ENCODE measurements around the gene OTOP2. TPM values are rescaled to one million over a fixed set of nuclear protein-coding genes. Genes with fewer than 3 reads are reported as not detected.

The OTOP2 gene
- total and polyA plus RNA-seq, 9 of the 15 experiments (the other 6 are each of a cell fraction or from before 2014, with no cell fraction given): 0.04 to 0.36 (median 0.14) TPM; not detected in 1

GRCh38 chr17:74923538-74924249, 379 bp upstream of the OTOP2 start (continued):
- TF ChIP-seq PRDM10 (IDR thresholded peaks at IDR 0.05; ENCODE audit: partially characterized antibody) (no peak), ZNF197 (CRISPR knock-in tag; IDR thresholded peaks at IDR 0.05; ENCODE audit: low read depth) (no peak), ZNF518B (CRISPR knock-in tag; IDR thresholded peaks at IDR 0.05) (no peak), KDM5B (IDR thresholded peaks at IDR 0.05; ENCODE audit: insufficient replicate concordance, low read depth, low read length) (peak; percentile 17), ETV6 (IDR thresholded peaks at IDR 0.05; ENCODE audit: borderline replicate concordance in 1 of 2, low read depth in 2 of 2, low read length in 1 of 2) (no peak), ETV6 (CRISPR knock-in tag; IDR thresholded peaks at IDR 0.05; ENCODE audit: borderline replicate concordance) (no peak), ETV1 (tag; conservative IDR thresholded peaks at IDR 0.05; ENCODE audit: low read depth) (no peak), MTA2 (IDR thresholded peaks at IDR 0.05; ENCODE audit: low read depth) (no peak), KLF10 (CRISPR knock-in tag; IDR thresholded peaks at IDR 0.05) (no peak), RHOXF2B (CRISPR knock-in tag; conservative IDR thresholded peaks at IDR 0.05) (no peak), ARHGAP35 (IDR thresholded peaks at IDR 0.05; ENCODE audit: partially characterized antibody) (no peak), ZNF764 (CRISPR knock-in tag; IDR thresholded peaks at IDR 0.05; ENCODE audit: low read depth) (no peak), KLF16 (IDR thresholded peaks at IDR 0.05) (no peak), CHD4 (IDR thresholded peaks at IDR 0.05; ENCODE audit: insufficient read depth, insufficient replicate concordance, low read depth, low read length, poor library complexity, severe bottlenecking) (peak; percentile 41), MXI1 (IDR thresholded peaks at IDR 0.05; ENCODE audit: low read depth, low read length) (no peak), ZHX1 (conservative IDR thresholded peaks at IDR 0.05; ENCODE audit: low read length) (no peak), POLR3A (IDR thresholded peaks at IDR 0.05; ENCODE audit: borderline replicate concordance, extremely low read depth, insufficient read depth, insufficient read length) (no peak), HNRNPH1 (optimal IDR thresholded peaks at IDR 0.05; ENCODE audit: low read depth, low read length) (no peak)
